H9 (cell line): Measurements from ENCODE around the gene MOCOS. TPM values are rescaled to one million over a fixed set of nuclear protein-coding genes. Genes with fewer than 3 reads are reported as not detected.

Source experiments
- DNase-seq: peaks from one replicate; pipeline ENCODE4 v3.0.0-alpha.2; 2017
- H2AFZ ChIP-seq: one replicate; pipeline ENCODE4 v1.6.1; 2013; ENCODE audit warnings: mild to moderate bottlenecking, low read length, control low read depth, moderate library complexity
- H2AK5ac ChIP-seq: 2 replicates; pipeline ENCODE4 v1.6.1; 2013; ENCODE audit warnings: low read length, control low read depth, mixed read lengths; ENCODE audit not compliant: insufficient read length
- H2BK120ac ChIP-seq: one replicate; pipeline ENCODE4 v1.6.1; 2013; ENCODE audit warnings: low read depth, mild to moderate bottlenecking, low read length, control low read depth, inconsistent platforms; ENCODE audit not compliant: poor library complexity, severe bottlenecking
- H2BK12ac ChIP-seq: 2 replicates; pipeline ENCODE4 v1.6.1; 2013; ENCODE audit warnings: low read length, control low read depth, mixed read lengths, low read depth; ENCODE audit not compliant: insufficient read length
- H2BK15ac ChIP-seq: 2 replicates; pipeline ENCODE4 v1.6.1; 2013; ENCODE audit warnings: low read depth, low read length, control low read depth
- H2BK20ac ChIP-seq: one replicate; pipeline ENCODE4 v1.6.1; 2013; ENCODE audit warnings: low read depth, mild to moderate bottlenecking, low read length, control low read depth, inconsistent platforms; ENCODE audit not compliant: poor library complexity, severe bottlenecking
- H2BK5ac ChIP-seq: 2 replicates; pipeline ENCODE4 v1.6.1; 2013; ENCODE audit warnings: low read length, control low read depth, mixed read lengths; ENCODE audit not compliant: insufficient read length
- H3K14ac ChIP-seq: 2 replicates; pipeline ENCODE4 v1.6.1; 2013; ENCODE audit warnings: low read length, control low read depth; ENCODE audit not compliant: insufficient read depth
- H3K18ac ChIP-seq: 2 replicates; pipeline ENCODE4 v1.6.1; 2013; ENCODE audit warnings: low read depth, mild to moderate bottlenecking, mixed read lengths, low read length, control low read depth; ENCODE audit not compliant: insufficient read length
- H3K23ac ChIP-seq: 2 replicates; pipeline ENCODE4 v1.6.1; 2013; ENCODE audit warnings: low read length, control low read depth, mixed read lengths, low read depth; ENCODE audit not compliant: insufficient read length
- H3K23me2 ChIP-seq: 2 replicates; pipeline ENCODE4 v1.6.1; 2013; ENCODE audit warnings: low read depth, mild to moderate bottlenecking, mixed read lengths, low read length, control low read depth; ENCODE audit not compliant: insufficient read length, poor library complexity, severe bottlenecking
- H3K27ac ChIP-seq: 2 replicates; pipeline ENCODE4 v1.5.1; 2013; ENCODE audit warnings: low read length, control low read depth, mixed read lengths, low read depth; ENCODE audit not compliant: insufficient read length
- H3K27me3 ChIP-seq: 2 replicates; pipeline ENCODE4 v1.6.1; 2013; ENCODE audit warnings: low read length, control low read depth, inconsistent platforms; ENCODE audit not compliant: insufficient read depth
- H3K4ac ChIP-seq: 2 replicates; pipeline ENCODE4 v1.6.1; 2013; ENCODE audit warnings: low read depth, mild to moderate bottlenecking, control low read depth, inconsistent platforms, low read length, moderate library complexity
- H3K4me1 ChIP-seq: 2 replicates; pipeline ENCODE4 v1.6.1; 2013; ENCODE audit warnings: low read length, control low read depth, inconsistent platforms; ENCODE audit not compliant: insufficient read depth
- H3K4me2 ChIP-seq: 2 replicates; pipeline ENCODE4 v1.6.1; 2013; ENCODE audit warnings: low read length, control low read depth, mixed read lengths; ENCODE audit not compliant: insufficient read length, insufficient read depth
- H3K56ac ChIP-seq: 2 replicates; pipeline ENCODE4 v1.6.1; 2013; ENCODE audit warnings: low read depth, mild to moderate bottlenecking, mixed read lengths, low read length, control low read depth; ENCODE audit not compliant: insufficient read length
- H3K79me1 ChIP-seq: 2 replicates; pipeline ENCODE4 v1.6.1; 2013; ENCODE audit warnings: low read depth, mild to moderate bottlenecking, moderate library complexity, low read length, control low read depth, inconsistent platforms; ENCODE audit not compliant: insufficient read depth, poor library complexity, severe bottlenecking
- H3K79me2 ChIP-seq: 2 replicates; pipeline ENCODE4 v1.6.1; 2013; ENCODE audit warnings: low read length, control low read depth, inconsistent platforms; ENCODE audit not compliant: insufficient read depth
- H3K9ac ChIP-seq: 2 replicates; pipeline ENCODE4 v1.6.1; 2013; ENCODE audit warnings: low read length, control low read depth, mixed read lengths; ENCODE audit not compliant: insufficient read length; ENCODE audit errors: extremely low read depth
- H3K9me3 ChIP-seq: one replicate; pipeline ENCODE4 v1.6.1; 2013; ENCODE audit warnings: low read depth, low read length, inconsistent platforms; ENCODE audit not compliant: control insufficient read depth
- H3T11ph ChIP-seq: one replicate; pipeline ENCODE4 v1.6.1; 2013; ENCODE audit warnings: mild to moderate bottlenecking, low read length, control low read depth, inconsistent platforms
- H4K20me1 ChIP-seq: one replicate; pipeline ENCODE4 v1.6.1; 2013; ENCODE audit not compliant: control insufficient read depth, insufficient read length, insufficient read depth
- H4K5ac ChIP-seq: 2 replicates; pipeline ENCODE4 v1.6.1; 2013; ENCODE audit warnings: low read depth, mild to moderate bottlenecking, mixed read lengths, low read length, control low read depth; ENCODE audit not compliant: insufficient read length
- H4K8ac ChIP-seq: replicated peaks from 2 replicates; pipeline ENCODE4 v1.6.1; 2013; ENCODE audit warnings: low read length, control low read depth, mixed read lengths, low read depth; ENCODE audit not compliant: insufficient read length
- H4K91ac ChIP-seq: 2 replicates; pipeline ENCODE4 v1.6.1; 2013; ENCODE audit warnings: low read depth, mild to moderate bottlenecking, moderate library complexity, mixed read lengths, low read length, control low read depth; ENCODE audit not compliant: insufficient read length
- H3K27ac Mint-ChIP-seq, 3 experiments: 2 replicates in 2 of 3; 3 replicates in 1 of 3; pipeline ENCODE4 v1.8.0; 2020 to 2021; ENCODE audit warnings: mixed read lengths in 3 of 3, mild to moderate bottlenecking in 1 of 3, moderate library complexity in 1 of 3
- H3K27me3 Mint-ChIP-seq: 2 replicates; pipeline ENCODE4 v1.8.0; 2021; ENCODE audit warnings: low read depth, mild to moderate bottlenecking, moderate library complexity, mixed read lengths
- H3K36me3 Mint-ChIP-seq, 3 experiments: 2 replicates in 2 of 3; 3 replicates in 1 of 3; pipeline ENCODE4 v1.8.0; 2020 to 2021; ENCODE audit warnings: low read depth in 3 of 3, mixed read lengths in 3 of 3; ENCODE audit not compliant: insufficient read depth in 1 of 3
- H3K4me1 Mint-ChIP-seq, 2 experiments: 2 replicates each; pipeline ENCODE4 v1.8.0; 2020; ENCODE audit warnings: mixed read lengths in 2 of 2
- H3K4me3 Mint-ChIP-seq, 2 experiments: 2 replicates in 1 of 2; 3 replicates in 1 of 2; pipeline ENCODE4 v1.8.0; 2020 to 2021; ENCODE audit warnings: mild to moderate bottlenecking in 2 of 2, mixed read lengths in 2 of 2, moderate library complexity in 1 of 2
- H3K9me3 Mint-ChIP-seq, 2 experiments: 2 replicates in 1 of 2; 3 replicates in 1 of 2; pipeline ENCODE4 v1.8.0; 2020; ENCODE audit warnings: mild to moderate bottlenecking in 2 of 2, mixed read lengths in 2 of 2, moderate library complexity in 1 of 2
- WGBS: extraction: QIAGEN DNeasy Blood & Tissue Kit; methylation state at CpG from one replicate; pipeline ENCODE4 v1.1.7; 2013; ENCODE audit warnings: missing lambda C conversion rate, low lambda C conversion rate, mixed read lengths; ENCODE audit not compliant: insufficient read length; ENCODE audit errors: extremely low coverage; 5-methylcytosine and 5-hydroxymethylcytosine counted together
- total RNA-seq: library from RNA; stranded (reverse); gene quantifications from 2 replicates; pipeline ENCODE4 v1.2.1, GENCODE V29; 2021
- TF ChIP-seq, protein P1 (sequence below): fragments of 200-600 bp; sonication (generic); conservative IDR thresholded peaks from 3 replicates; pipeline ENCODE4 v1.8.0; 2021; ENCODE audit warnings: antibody characterized with exemption, mild to moderate bottlenecking

Gene MOCOS
- total RNA-seq, 1 experiment from 2014 or later, result 6.0 TPM

DNA sequence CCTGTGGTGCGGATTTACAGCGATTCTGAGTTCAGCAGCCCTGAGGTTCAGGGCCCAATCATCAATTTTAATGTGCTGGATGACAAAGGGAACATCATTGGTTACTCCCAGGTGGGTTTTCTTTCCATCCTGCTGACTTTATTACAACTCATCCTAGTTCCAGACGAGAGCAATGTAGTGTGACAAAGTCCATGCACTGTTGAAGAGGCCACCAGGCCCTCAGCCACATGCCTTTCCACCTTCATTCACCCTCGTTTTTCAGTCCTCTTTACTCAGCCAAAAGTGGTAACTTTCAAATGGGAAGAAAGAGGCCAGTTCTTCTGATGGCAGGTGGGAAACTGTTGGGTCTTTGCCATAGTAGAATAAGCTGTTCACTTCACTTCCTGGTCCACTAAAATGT, 17.9 kb downstream of the MOCOS start:
- H2BK12ac ChIP-seq, result no peak overlapping the region
- no peak overlapping the region for H2AK5ac ChIP-seq
- no peak overlapping the region for H3K18ac ChIP-seq
- TF ChIP-seq, protein P1, sequence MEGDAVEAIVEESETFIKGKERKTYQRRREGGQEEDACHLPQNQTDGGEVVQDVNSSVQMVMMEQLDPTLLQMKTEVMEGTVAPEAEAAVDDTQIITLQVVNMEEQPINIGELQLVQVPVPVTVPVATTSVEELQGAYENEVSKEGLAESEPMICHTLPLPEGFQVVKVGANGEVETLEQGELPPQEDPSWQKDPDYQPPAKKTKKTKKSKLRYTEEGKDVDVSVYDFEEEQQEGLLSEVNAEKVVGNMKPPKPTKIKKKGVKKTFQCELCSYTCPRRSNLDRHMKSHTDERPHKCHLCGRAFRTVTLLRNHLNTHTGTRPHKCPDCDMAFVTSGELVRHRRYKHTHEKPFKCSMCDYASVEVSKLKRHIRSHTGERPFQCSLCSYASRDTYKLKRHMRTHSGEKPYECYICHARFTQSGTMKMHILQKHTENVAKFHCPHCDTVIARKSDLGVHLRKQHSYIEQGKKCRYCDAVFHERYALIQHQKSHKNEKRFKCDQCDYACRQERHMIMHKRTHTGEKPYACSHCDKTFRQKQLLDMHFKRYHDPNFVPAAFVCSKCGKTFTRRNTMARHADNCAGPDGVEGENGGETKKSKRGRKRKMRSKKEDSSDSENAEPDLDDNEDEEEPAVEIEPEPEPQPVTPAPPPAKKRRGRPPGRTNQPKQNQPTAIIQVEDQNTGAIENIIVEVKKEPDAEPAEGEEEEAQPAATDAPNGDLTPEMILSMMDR, result no peak
- H3K27ac ChIP-seq, result no peak overlapping the region
- H3K4me1 ChIP-seq, result no peaks in the 10 kb centered on the region
- no peaks in the 10 kb centered on the region for H3K23me2 ChIP-seq
- no peak overlapping the region for H3K23ac ChIP-seq
- no peak overlapping the region for H3K56ac ChIP-seq
- no peak overlapping the region for H3K27ac Mint-ChIP-seq
- no peak overlapping the region for H3T11ph ChIP-seq
- no peak overlapping the region for H3K14ac ChIP-seq
- H3K9me3 Mint-ChIP-seq, result peaks cover 0 to 4% of the 10 kb centered on the region in 2 experiments; a peak in 4 of 5 replicates
- H3K4me3 Mint-ChIP-seq, result no peak overlapping the region
- H3K79me2 ChIP-seq, result no peaks in the 10 kb centered on the region
- H2AFZ ChIP-seq, result no peak overlapping the region
- no peaks in the 10 kb centered on the region for H4K20me1 ChIP-seq
- H4K5ac ChIP-seq, result no peak overlapping the region
- H2BK120ac ChIP-seq, result no peak overlapping the region
- no peaks in the 10 kb centered on the region for H3K79me1 ChIP-seq
- H2BK5ac ChIP-seq, result no peak overlapping the region
- DNase-seq, result no peak
- no peak overlapping the region for H2BK15ac ChIP-seq
- no CpG with 5 or more reads among the region's 4 CpGs for WGBS
- no peak overlapping the region for H3K4me2 ChIP-seq
- no peak overlapping the region for H4K91ac ChIP-seq
- H3K4ac ChIP-seq, result no peak overlapping the region
- no peak overlapping the region for H4K8ac ChIP-seq
- H3K27me3 ChIP-seq, result no peaks in the 10 kb centered on the region
- no peaks in the 10 kb centered on the region for H3K4me1 Mint-ChIP-seq
- no peak overlapping the region for H2BK20ac ChIP-seq
- no peaks in the 10 kb centered on the region for H3K9me3 ChIP-seq
- H3K27me3 Mint-ChIP-seq, result no peaks in the 10 kb centered on the region
- no peak overlapping the region for H3K9ac ChIP-seq
- H3K36me3 Mint-ChIP-seq, result peaks cover 30 to 39% (median 37%) of the 10 kb centered on the region in 3 experiments
